Stimulated activated CD8-positive, alpha-beta memory T cell treated with anti-CD3 and anti-CD28 coated beads, Interleukin-4, amount 100 ng/mL, for 1 hour (primary cell): ENCODE results near the gene HES5.

Experiments used
- DNase-seq, 2 donors: peaks; one replicate each; pipeline ENCODE4 v3.0.0-alpha.2; 2020; ENCODE audit warnings: low read depth in 2 of 2, low spot score in 1 of 2

HES5 gene

GRCh38 chr1:2516946-2517345 lies 13.1 kb downstream of the HES5 start:
- no peak for DNase-seq

GRCh38 chr1:2516124-2516523 lies 13.9 kb downstream of the HES5 start:
- DNase-seq, result no peak

DNA sequence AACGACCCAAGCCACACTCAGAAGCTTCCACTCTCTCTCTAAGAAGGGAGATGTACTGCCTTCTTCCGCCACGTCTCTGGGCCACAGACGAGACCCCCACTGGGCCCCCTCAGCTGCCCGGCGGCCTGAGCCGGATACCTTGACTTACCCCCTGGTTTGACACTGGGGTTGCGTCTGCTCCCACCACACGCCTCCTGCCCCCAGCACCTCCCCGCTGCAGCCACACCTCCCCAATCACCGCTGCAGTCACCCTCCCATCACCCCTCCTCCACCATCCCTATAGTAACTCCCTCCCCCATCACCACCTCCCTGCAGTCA lies 14.3 kb downstream of the HES5 start:
- no peak for DNase-seq

DNA sequence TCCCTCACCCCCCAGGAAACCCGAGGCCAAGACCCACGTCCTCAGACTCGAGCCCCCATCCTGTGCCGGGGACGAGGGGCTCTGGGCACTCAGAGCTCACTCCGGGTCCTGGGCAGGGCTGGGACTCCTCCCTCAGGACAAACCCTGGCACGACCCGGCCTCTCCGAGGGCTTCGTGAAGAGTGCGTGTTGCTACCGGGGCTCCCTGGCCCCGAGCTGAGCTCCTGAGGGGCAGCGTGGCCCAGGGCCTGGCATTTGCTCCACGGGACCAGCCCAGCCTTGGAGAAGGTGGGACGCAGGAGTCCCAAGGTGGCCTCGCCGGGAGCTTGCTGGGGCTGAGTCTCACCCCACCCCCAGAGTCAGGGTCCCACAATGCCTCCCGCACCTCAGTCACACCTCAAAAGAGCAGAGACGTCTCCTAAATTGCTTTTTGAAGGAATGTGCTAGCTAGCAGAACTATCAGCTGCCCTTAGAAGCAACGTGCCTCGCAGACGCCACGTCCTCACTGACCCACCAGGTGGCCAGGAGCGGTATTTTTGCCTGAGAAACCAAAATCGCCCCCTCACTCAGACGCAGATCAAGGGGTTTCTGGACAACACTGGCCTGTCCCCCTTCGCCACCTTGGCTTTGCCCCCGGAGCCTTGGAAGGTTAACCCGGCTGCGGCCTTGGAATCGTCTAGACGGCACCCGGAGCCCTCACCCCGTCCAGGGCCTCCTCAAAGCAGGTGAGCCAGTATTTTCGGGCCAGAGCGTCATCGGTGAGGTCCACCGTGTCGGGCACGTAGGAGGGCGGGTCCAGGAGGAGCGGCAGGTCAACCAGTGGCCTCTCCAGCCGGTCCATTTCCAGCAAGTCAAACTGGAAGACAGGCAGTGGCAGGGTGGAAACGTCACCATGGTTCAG lies 14.9 kb downstream of the HES5 start:
- DNase-seq, result no peak

DNA sequence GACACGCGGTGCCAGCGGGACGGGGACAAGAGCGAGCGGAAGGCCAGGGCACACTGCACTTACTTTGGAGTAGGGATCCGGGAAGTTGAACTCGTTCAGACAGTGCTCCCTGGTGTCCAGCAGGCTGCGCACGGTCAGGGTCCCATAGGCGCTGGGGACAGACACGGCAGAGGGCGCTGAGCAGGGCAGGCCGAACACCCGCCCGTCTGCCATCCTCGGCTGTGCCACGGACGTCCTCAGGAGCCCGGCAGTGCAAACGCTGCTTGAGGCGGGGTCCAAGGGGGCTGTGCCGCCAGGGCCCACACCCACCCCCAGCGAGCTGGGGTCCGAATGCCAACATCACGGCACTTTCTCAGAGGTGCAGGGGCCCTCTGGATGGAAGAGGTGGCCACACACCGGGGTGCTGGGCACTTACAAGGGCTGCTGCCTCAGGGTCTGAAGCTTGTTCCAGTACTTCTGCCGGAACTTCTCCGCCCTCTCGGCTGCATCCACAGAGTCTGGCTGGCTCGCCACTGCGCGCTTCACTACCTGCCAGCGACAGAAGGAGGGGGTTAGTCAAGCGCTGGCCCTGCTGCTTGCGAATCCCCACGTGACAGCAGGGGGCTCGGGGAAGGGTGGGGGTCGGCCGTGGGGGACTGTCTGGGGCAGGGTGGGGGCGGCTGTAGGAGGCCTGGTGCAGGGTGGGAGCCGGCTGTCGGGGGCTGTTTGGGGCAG lies 16.0 kb downstream of the HES5 start:
- no peak for DNase-seq

DNA sequence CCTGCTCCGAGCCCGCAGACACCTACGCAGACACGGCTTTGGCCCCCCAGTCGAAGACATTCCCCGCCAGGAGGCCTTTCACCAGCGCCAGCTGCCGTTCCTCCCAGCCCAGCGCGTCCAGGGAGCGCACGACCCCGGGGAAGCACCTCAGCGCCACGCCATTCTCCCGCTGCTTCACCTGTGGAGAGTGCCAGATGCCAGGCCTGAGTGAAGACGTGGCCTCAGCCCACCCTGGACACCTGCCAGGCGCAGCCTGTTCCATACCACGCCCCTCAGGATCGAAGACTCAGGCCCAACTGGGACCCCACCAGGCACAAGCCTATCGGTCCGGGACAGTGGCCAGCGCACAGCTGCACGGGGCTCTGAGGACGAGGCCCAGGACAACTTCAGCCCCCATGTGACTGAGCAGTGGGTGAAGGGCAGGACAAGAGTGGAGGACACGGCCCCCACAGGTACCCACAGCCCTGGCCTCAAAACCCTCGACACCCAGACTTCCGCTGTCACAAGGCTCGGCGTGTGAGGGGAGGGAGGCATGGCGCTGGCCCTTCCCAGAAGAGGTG lies 17.1 kb downstream of the HES5 start:
- no peak for DNase-seq

- DNase-seq, result no peak
These were observed 19.5 kb downstream of the HES5 start for GRCh38 chr1:2510366-2511155.

- DNase-seq, result no peak
These were observed 20.5 kb downstream of the HES5 start for GRCh38 chr1:2509589-2509988.

- DNase-seq, result no peak
These were observed 21.3 kb downstream of the HES5 start for GRCh38 chr1:2508751-2509150.

- DNase-seq, result no peak
These were observed 21.9 kb downstream of the HES5 start for GRCh38 chr1:2508180-2508579.

- DNase-seq, result no peak
These were observed 22.3 kb downstream of the HES5 start for GRCh38 chr1:2507744-2508155.

- no peak for DNase-seq
These were observed 23.0 kb downstream of the HES5 start for GRCh38 chr1:2506901-2507565.

DNA sequence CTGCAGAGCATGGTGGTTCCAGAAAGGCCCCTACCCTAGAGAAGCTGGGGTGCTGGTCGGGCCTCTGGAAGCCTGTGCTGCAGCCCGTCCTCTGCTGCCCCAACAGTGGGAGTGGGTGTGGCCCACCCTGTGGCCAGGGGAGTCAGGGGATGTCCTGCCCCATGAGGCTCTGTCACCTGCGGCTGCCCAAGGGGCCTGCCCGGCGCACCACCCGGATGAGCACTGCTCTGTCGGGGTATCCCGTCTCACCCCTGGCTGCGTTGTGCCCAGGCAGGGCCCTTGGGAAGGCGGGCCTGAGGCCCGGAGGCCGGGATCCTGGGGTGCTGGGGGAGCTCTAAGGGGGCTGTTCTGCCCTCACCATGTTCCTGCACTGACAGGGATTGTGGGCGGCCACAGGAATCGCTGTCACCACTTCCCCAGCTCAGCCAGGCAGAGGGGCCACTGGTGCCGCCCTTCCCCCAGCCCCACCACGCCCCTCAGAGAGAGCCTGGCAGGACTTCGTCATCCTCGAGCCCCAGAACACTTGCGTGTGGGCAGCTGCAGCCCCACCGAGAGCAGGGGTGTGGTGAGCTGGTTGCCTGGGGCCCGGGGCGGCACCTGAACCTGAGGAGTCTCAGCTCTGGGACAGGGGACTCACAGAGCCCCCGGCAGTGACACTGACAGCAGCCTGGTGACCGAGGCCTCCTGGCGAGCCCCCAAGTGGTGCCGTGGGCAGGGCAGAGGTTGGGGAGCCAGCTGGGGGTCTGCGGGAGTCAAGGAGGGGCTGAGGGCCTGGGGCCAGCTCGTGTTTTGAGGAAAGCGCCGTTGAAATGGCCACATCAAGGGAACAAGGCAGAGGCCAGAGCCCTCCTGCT lies 23.8 kb downstream of the HES5 start:
- DNase-seq, result no peak

DNA sequence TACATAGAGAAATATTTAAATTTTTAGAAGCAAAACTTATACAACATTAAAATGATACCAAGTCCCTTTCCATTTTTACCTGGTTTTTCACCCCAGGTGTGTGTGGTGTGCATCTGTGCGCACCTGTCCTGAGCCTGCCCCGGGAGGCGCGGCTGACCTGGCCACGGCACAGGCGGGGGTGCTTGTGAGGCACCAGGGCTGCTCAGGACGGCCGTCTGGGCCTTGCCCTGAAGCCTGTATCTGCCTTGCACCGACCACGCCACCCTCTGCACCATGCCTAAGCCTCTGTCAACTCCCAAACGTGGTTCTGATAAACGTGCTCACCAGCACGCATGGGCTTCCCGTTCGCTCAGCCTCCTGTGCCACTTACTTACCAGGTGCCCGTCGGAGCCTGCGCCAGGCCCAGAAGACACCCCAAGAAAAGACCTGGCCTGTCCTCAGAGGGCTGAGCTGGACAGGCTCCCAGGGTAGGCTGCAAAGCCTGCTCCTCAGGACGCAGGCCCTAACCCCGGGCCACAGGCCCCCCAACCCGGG lies 24.5 kb downstream of the HES5 start:
- DNase-seq, result no peak

DNA sequence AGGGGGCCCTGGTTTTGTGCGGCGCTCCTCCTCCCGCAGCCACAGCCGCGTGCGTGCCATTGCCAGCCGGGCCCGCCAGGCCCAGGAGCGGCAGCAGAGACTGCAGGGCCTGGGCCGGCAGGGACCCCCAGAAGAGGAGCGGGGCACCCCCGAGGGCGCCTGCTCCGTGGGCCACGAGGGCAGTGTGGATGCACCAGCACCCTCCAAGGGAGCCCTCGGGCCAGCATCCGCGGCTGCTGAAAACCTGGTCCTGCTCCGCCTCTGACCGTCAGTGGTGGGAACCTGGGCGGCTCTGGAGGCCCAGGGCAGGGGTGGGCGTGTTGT lies 25.2 kb downstream of the HES5 start:
- no peak for DNase-seq

GRCh38 chr1:2504225-2504948 lies 25.7 kb downstream of the HES5 start:
- DNase-seq, result no peak

GRCh38 chr1:2503554-2504224 lies 26.4 kb downstream of the HES5 start:
- no peak for DNase-seq

GRCh38 chr1:2502661-2503553 lies 27.2 kb downstream of the HES5 start:
- no peak for DNase-seq
